COLO829 (cell line): ENCODE data around the gene IBA57.
"Not testable (repeated sequence)": the region's sequence is repeated elsewhere in the genome, so short reads cannot be mapped to it uniquely, and the experiment has no call there.

Experiments used
- DNase-seq: peaks from one replicate; pipeline ENCODE4 v3.0.0; 2012; ENCODE audit warnings: low spot score

The IBA57 gene

DNA sequence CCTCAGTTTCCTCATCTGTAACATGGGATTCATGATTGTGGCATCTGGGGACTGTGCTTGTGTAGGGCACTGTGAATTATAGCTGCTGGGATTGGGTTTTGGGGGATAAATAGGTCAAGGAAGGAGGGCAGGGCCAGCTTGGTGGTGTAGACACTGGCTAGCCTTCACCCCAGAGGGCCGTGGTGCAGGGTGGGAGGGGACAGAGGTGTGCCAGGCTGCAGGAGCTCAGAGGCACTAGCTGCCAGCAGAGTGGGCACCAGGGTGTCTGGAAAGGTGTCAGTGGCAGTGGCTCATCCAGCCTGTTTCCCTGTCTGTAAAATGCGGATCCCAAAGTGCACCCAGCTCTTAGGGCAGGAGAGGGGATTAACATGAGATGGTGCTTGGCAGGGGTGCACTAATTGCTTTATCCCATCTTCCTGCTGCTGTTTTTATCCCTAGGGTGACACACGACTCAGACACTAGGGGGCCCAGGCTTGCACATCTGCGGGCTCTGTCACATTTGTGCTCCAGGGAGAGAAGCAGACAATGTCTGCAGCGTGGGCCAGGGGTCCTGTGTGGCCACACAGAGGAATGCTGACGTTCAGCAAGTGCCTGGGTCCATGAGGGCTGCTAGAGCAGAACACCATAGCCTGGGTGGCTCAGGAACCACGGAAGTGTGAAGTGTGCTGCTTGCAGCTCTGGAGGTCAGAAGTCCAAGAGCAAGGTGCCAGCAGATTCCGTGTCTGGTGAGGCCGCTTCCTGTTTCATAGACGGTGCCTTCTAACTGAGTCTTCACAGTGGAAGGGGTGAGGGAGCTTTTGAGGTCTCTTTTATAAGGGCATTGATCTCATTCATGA, 61.6 kb downstream of the IBA57 start:
- DNase-seq, result no peak

DNA sequence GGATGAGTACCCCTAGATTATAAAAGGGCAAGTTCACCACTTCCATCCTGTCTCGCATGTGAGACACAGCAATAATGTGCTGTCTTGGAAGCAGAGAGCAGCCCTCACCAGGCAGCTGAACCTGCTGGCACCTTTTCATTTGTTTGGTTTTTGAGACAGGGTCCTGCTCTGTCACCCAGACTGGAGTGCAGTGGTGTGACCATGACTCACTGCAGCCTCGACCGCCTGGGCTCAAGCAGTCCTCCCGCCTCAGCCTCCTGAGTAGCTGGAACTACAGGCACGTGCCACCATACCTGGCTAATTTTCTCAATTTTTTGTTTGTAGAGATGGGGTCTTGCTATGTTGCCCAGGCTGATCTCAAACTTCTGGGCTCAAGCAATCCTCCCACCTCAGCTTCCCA, 62.5 kb downstream of the IBA57 start:
- not testable (repeated sequence) for DNase-seq

DNA sequence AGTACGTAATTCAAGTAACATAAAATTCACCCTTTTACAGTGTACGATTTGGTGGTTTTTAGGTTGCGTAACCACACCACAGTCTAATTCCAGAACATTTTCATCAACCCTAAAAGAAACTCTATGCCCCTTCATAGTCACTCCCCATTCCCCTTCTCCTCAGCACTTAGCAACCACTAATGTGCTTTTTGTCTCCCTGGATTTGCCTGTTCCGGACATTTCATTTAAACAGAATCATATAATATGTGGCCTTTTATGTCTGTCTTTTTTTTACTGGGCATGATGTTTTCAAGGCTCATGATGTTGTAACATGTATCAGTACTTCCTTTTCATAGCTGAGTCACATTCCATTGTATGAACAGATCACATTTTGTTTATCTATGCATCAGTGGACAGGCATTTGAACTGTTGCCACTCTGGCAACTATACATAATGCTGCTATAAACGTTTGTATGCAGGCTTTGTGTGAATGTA, 63.0 kb downstream of the IBA57 start:
- DNase-seq, result no peak

DNA sequence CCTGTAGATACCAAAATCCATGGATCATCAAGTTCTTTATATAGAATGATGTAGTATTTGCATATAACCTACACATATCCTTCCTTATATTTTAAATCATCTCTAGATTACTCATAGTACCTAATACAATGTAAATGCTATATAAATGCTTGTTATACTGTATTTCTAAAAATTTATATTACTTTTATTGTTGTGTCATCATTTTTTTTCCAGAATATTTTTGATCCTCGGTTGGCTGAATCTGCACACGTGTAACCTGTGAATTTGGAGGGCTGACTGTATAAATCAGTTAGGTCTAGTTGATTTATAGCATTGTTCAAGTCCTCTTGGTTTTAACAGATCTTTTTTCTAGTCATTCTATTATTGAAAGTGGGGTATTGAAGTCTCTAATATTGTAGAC, 65.6 kb downstream of the IBA57 start:
- no peak for DNase-seq
